B cell (primary cell): ENCODE data around the gene HPX.

Source experiments
- EZH2 ChIP-seq: IDR thresholded peaks from 2 replicates; pipeline ENCODE4 v1.6.1; 2012; ENCODE audit warnings: borderline replicate concordance, low read depth, mild to moderate bottlenecking, moderate library complexity, low read length; ENCODE audit not compliant: insufficient read depth, poor library complexity, severe bottlenecking
- TF ChIP-seq, protein P1 (sequence below): fragments of 200-600 bp; IDR thresholded peaks from one replicate; pipeline ENCODE4 v1.8.0; 2022; ENCODE audit warnings: antibody characterized with exemption, mild to moderate bottlenecking

DNA sequence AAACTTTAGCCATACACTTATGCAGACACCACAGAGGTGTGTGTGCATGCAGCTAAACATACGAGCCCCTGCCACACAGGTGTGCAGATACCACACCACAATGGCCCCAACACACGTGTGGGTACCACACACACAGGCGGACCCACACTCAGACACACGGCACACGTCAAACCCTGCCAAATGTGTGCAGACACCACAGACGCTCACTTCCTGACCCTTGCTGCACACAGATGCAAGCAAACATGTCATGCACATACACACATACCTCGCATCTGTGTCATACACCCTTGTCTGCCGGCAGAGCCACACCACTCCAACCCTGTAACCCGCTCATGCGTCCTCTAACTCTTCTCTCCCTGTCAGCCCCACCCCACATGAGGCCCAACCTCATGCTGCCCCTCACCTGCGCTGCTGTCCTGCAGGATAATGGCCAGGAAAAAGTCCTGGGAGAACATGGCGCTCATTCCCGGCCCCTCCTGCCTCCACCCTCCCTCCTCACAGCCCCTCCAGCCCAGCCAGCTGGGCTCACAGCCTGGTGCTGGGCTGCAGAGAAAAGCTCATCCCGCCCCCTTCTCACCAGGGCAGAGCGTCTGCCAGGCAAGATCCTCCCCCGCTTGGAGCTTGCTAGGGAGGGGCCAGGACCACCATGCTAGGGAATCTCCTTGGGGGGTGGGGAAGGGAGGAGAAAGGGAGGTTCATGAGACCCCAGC is 36.3 kb downstream of the HPX start:
- TF ChIP-seq, protein P1, sequence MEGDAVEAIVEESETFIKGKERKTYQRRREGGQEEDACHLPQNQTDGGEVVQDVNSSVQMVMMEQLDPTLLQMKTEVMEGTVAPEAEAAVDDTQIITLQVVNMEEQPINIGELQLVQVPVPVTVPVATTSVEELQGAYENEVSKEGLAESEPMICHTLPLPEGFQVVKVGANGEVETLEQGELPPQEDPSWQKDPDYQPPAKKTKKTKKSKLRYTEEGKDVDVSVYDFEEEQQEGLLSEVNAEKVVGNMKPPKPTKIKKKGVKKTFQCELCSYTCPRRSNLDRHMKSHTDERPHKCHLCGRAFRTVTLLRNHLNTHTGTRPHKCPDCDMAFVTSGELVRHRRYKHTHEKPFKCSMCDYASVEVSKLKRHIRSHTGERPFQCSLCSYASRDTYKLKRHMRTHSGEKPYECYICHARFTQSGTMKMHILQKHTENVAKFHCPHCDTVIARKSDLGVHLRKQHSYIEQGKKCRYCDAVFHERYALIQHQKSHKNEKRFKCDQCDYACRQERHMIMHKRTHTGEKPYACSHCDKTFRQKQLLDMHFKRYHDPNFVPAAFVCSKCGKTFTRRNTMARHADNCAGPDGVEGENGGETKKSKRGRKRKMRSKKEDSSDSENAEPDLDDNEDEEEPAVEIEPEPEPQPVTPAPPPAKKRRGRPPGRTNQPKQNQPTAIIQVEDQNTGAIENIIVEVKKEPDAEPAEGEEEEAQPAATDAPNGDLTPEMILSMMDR, result no peak
- no peak for TF ChIP-seq EZH2
